ENCODE results near the gene CDH12.

CDH12 gene

GRCh38 chr5:21847300-21847699, 1005.8 kb downstream of the CDH12 start:
- H4K20me1 ChIP-seq (ENCODE audit: insufficient read depth, low read length) = no peaks in the 10 kb centered on the region
- no peaks in the 10 kb centered on the region for H3K4me1 ChIP-seq (ENCODE audit: insufficient read depth, low read length, severe bottlenecking)
- no peaks in the 10 kb centered on the region for H3K9me3 ChIP-seq (ENCODE audit: low read length)
- H3F3A ChIP-seq (ENCODE audit: insufficient read depth, low read length) = no peaks in the 10 kb centered on the region
- TF ChIP-seq CTCF (IDR thresholded peaks at IDR 0.05; ENCODE audit: low read length) (no peak), EZH2 (IDR thresholded peaks at IDR 0.05; ENCODE audit: borderline replicate concordance, low read length) (no peak)
- H2AFZ ChIP-seq (ENCODE audit: low read length) = no peak overlapping the region
- H3K79me2 ChIP-seq (ENCODE audit: insufficient read depth, low read length) = no peaks in the 10 kb centered on the region
- H3K9me2 ChIP-seq (ENCODE audit: low read depth, low read length) = no peaks in the 10 kb centered on the region
- H3K27ac ChIP-seq (ENCODE audit: low read depth, low read length, poor library complexity, severe bottlenecking) = no peak overlapping the region
- H3K9ac ChIP-seq (ENCODE audit: low read length) = no peak overlapping the region
- H3K4me2 ChIP-seq (ENCODE audit: low read length) = no peak overlapping the region
- H3K27me3 ChIP-seq (ENCODE audit: insufficient read depth, low read length) = no peaks in the 10 kb centered on the region
- no peak overlapping the region for H3K4me3 ChIP-seq (ENCODE audit: low read depth, low read length, poor library complexity, severe bottlenecking)
- H3K36me3 ChIP-seq (ENCODE audit: insufficient read depth, low read length) = no peaks in the 10 kb centered on the region

- H2AFZ ChIP-seq (ENCODE audit: low read length) = no peak overlapping the region
- no peak overlapping the region for H3K4me2 ChIP-seq (ENCODE audit: low read length)
- H3K36me3 ChIP-seq (ENCODE audit: insufficient read depth, low read length) = no peaks in the 10 kb centered on the region
- H3K27me3 ChIP-seq (ENCODE audit: insufficient read depth, low read length) = no peaks in the 10 kb centered on the region
- no peaks in the 10 kb centered on the region for H3F3A ChIP-seq (ENCODE audit: insufficient read depth, low read length)
- no peaks in the 10 kb centered on the region for H3K9me3 ChIP-seq (ENCODE audit: low read length)
- no peak overlapping the region for H3K9ac ChIP-seq (ENCODE audit: low read length)
- H4K20me1 ChIP-seq (ENCODE audit: insufficient read depth, low read length) = no peaks in the 10 kb centered on the region
- H3K79me2 ChIP-seq (ENCODE audit: insufficient read depth, low read length) = no peaks in the 10 kb centered on the region
- H3K4me3 ChIP-seq (ENCODE audit: low read depth, low read length, poor library complexity, severe bottlenecking) = no peak overlapping the region
- no peak overlapping the region for H3K27ac ChIP-seq (ENCODE audit: low read depth, low read length, poor library complexity, severe bottlenecking)
- TF ChIP-seq EZH2 (IDR thresholded peaks at IDR 0.05; ENCODE audit: borderline replicate concordance, low read length) (no peak), CTCF (IDR thresholded peaks at IDR 0.05; ENCODE audit: low read length) (no peak)
- no peaks in the 10 kb centered on the region for H3K4me1 ChIP-seq (ENCODE audit: insufficient read depth, low read length, severe bottlenecking)
- no peaks in the 10 kb centered on the region for H3K9me2 ChIP-seq (ENCODE audit: low read depth, low read length)
Observed at GRCh38 chr5:21844960-21845359, 1008.2 kb downstream of the CDH12 start.

GRCh38 chr5:21834863-21835262, 1018.3 kb downstream of the CDH12 start:
- H3K9ac ChIP-seq (ENCODE audit: low read length) = no peak overlapping the region
- no peaks in the 10 kb centered on the region for H3K27me3 ChIP-seq (ENCODE audit: insufficient read depth, low read length)
- no peaks in the 10 kb centered on the region for H3K4me1 ChIP-seq (ENCODE audit: insufficient read depth, low read length, severe bottlenecking)
- TF ChIP-seq EZH2 (IDR thresholded peaks at IDR 0.05; ENCODE audit: borderline replicate concordance, low read length) = no peak
- no peak for TF ChIP-seq CTCF (IDR thresholded peaks at IDR 0.05; ENCODE audit: low read length)
- H3K79me2 ChIP-seq (ENCODE audit: insufficient read depth, low read length) = no peaks in the 10 kb centered on the region
- H3K27ac ChIP-seq (ENCODE audit: low read depth, low read length, poor library complexity, severe bottlenecking) = no peak overlapping the region
- no peak overlapping the region for H2AFZ ChIP-seq (ENCODE audit: low read length)
- H3K4me2 ChIP-seq (ENCODE audit: low read length) = no peak overlapping the region
- no peaks in the 10 kb centered on the region for H3K9me3 ChIP-seq (ENCODE audit: low read length)
- H3K36me3 ChIP-seq (ENCODE audit: insufficient read depth, low read length) = no peaks in the 10 kb centered on the region
- no peak overlapping the region for H3K4me3 ChIP-seq (ENCODE audit: low read depth, low read length, poor library complexity, severe bottlenecking)
- no peaks in the 10 kb centered on the region for H4K20me1 ChIP-seq (ENCODE audit: insufficient read depth, low read length)
- no peaks in the 10 kb centered on the region for H3F3A ChIP-seq (ENCODE audit: insufficient read depth, low read length)
- H3K9me2 ChIP-seq (ENCODE audit: low read depth, low read length) = no peaks in the 10 kb centered on the region

All from OCI-LY1 (cell line).